GM20431 (cell line): ENCODE measurements around the gene ARL16.

Source experiments
- in situ Hi-C: fragments of 300-500 bp; cut with MseI, MboI; formaldehyde crosslinking; loops from one replicate; pipeline ENCODE4 v1.15.0; 2020; ENCODE audit warnings: low sequenced_read_pairs; ENCODE audit not compliant: unreplicated experiment

The ARL16 gene

GRCh38 chr17:81648013-81648706 lies 35.4 kb downstream of the ARL16 start:
- in situ Hi-C loops: no loop called here

GRCh38 chr17:81647640-81648012 lies 36.0 kb downstream of the ARL16 start:
- in situ Hi-C loops: no loop called here

DNA sequence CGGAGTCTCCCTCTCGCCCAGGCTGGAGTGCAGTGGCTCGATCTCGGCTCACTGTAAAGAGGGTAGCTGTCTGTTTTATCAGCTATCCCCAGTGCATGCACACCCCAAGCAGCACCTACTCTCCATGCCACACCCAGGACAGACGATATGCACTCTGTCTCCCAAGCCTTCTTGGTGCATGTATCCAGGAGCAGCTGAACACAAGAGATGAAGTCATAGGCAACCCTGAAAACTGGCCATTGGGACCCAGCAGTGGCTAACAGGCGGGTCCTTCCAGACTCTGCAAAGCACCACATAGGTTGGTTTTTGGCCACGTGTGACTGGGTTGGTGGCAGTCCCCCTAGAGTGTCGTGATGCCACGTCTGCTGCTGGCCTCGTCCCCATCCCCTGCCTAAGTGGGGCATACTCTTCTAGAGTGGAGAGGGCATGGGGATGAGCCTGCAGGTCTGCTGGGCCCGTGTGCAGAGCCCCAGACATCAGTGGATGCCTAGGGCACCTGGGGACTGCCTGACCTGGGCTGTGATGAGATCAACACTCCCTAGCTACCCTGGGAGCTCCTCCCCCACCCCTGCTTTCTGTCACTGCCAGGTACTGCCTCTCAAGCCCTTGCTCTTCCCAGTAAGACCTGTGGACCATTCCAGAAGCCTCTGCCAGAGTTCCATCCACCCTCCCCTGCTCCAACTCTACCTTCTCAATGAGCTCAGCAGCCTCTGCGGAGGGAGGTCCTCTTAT lies 36.6 kb downstream of the ARL16 start:
- in situ Hi-C loops: no loop called here

DNA sequence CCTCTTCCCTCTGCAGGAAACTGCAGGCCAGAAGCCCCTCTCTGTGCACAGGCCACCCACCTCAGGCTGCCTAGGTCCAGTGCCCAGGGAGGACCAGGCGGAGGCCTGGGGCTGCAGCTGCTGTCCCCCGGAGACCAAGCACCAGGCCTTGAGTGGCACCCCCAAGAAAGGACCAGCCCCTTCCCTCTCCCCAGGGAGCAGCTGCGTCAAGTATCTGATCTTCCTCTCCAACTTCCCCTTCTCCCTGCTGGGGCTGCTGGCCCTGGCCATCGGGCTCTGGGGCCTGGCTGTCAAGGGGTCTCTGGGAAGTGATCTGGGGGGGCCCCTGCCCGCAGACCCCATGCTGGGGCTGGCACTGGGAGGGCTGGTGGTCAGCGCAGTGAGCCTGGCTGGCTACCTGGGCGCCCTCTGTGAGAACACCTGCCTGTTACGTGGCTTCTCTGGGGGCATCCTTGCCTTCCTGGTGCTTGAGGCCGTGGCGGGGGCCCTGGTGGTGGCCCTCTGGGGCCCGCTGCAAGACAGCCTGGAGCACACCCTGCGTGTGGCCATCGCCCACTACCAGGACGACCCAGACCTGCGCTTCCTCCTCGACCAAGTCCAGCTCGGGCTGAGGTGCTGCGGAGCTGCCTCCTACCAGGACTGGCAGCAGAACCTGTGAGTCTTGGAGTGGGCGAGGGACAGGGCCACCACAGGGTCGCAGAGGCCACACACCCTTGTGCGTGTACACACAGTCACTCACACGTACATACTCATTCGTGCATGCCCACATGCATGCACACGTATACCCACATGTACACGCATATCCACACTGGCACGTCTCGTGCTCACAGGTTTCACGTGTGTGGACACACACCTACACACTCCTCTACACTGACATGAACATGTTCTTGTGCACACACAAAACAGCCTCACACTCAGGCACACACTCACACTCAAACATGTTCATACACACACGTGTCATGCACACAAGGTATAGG lies 38.3 kb downstream of the ARL16 start:
- in situ Hi-C loops: no loop called here

- in situ Hi-C loops: no loop called here
Measured at GRCh38 chr17:81644496-81644895, 39.1 kb downstream of the ARL16 start.

DNA sequence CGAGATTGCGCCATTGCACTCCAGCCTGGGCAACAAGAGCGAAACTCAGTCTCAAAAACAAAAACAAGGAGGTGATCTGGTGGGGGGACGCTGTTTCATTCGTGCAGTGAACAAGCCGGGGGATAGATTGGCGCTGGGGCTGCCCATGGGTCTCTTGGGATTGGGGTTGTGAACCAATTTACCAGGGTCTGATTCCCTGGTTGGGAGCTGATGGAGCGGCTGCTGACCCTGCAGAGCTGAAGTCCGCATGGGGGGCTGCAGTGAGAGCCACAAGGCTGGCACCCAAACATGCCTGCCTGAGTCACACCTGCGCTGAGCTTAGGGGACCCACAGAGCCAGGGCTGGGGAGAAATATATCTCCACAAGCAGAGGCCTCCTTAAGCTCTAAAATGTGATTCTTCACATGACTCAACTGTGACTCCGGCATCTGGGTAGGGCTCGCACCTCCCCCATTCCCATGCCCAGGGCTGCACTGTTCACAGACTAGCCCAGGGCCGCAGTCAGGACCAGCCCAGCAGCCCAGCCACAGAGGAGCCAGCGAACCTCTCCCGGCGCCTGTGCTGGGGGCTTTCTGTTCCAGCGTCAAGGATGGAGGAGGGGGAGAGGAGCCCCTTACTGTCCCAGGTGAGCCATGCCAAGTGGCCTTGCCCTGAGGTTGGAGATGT lies 41.6 kb downstream of the ARL16 start:
- in situ Hi-C loops: no loop called here

DNA sequence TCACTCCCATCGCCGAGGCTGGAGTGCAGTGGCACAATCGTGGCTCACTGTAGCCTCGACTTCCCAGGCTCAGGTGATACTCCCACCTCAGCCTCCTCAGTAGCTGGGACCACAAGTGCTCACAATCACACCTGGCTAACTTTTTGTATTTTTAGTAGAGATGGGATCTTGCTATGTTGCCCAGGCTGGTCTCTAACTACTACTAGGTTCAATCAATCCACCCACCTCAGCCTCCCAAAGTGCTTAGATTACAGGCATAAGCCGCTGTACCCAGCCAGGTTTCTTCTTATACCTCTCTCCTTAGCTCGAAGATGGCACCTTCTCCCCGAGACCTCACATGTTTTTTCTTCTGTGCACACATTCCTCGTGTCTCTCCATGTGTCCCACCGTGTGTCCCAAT lies 43.6 kb downstream of the ARL16 start:
- in situ Hi-C loops: no loop called here

GRCh38 chr17:81638683-81639082 lies 44.9 kb downstream of the ARL16 start:
- in situ Hi-C loops: no loop called here

- in situ Hi-C loops: no loop called here
Measured at GRCh38 chr17:81636505-81637288, 46.9 kb downstream of the ARL16 start, which contains the start of the genes NPLOC4 and TSPAN10. Gene NPLOC4 (minus strand): TSS chr17:81637112. CDS start chr17:81636930, 182 bp downstream. Gene TSPAN10 (plus strand): TSS chr17:81637196. CDS start chr17:81642413, 5,217 bp downstream.

DNA sequence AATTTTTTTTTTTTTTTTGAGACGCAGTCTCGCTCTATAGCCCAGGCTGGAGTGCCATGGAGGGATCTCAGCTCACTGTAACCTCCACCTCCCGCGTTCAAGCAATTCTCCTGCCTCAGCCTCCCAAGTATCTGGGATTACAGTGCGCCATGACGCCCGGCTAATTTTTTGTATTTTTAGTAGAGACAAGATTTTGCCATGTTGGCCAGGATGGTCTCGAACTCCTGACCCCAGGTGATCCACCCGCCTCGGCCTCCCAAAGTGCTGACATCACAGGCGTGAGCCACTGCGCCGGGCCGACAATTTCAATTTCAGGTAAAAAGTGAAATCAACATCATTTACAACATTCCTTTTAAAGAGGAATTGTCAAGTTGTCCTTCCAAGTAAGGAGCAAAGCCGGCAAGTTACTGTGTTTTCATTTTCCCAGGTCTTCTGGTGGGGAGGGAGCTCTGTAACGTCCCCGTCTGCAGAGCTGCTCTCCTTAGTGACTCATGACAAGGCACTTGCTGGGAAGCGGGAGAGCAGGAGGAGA lies 47.6 kb downstream of the ARL16 start:
- in situ Hi-C loops: no loop called here

GRCh38 chr17:81635431-81635830 lies 48.2 kb downstream of the ARL16 start:
- in situ Hi-C loops: no loop called here

DNA sequence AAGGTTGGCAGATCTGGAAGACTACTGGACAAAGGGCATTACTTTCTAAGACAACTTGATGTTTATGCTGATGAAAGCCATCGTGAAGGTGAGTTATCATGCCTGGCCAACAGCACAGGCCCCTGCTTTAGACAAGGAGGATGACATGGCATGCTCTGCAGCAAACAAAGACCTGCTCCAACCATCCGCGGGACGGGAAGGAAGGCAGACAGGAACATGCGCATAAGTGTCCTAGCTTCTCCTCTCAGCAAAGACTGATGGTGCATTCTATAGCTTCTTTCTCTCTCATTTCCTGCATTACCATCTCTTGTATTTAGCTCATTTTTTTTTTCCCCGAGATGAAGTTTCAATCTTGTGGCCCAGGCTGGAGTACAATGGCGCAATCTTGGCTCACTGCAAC lies 52.1 kb downstream of the ARL16 start:
- in situ Hi-C loops: no loop called here
